ENCODE data around the gene HPSE2. TPM values are rescaled to one million over a fixed set of nuclear protein-coding genes. Genes with fewer than 3 reads are reported as not detected.

Gene HPSE2
- total RNA-seq, 1 experiment from 2014 or later: 0.05 TPM

GRCh38 chr10:99207340-99207739 is 28.3 kb downstream of the HPSE2 start:
- H3K9ac ChIP-seq (ENCODE audit: low read length): no peak overlapping the region
- H3K4me2 ChIP-seq (ENCODE audit: low read length): no peak overlapping the region
- no peak overlapping the region for H3K27ac ChIP-seq (ENCODE audit: low read depth, low read length)
- H3K27me3 ChIP-seq (ENCODE audit: insufficient read depth, low read length): peaks cover 4% of the 10 kb centered on the region; the same call in 1 of the 2 replicates
- DNase-seq (ENCODE audit: low read depth, low spot score) (no peak), ATAC-seq (no peak)
- intact Hi-C loops (cut with micrococcal nuclease): no loop called here
- no peak overlapping the region for H2AFZ ChIP-seq (ENCODE audit: low read depth, low read length, poor library complexity, severe bottlenecking)
- no peaks in the 10 kb centered on the region for H3K4me1 ChIP-seq (ENCODE audit: control insufficient read depth in 1 of 2, insufficient read depth in 2 of 2, low read length in 2 of 2)
- no peak overlapping the region for H3K4me3 ChIP-seq (replicated peaks in 1 of 2; ENCODE audit: low read depth in 1 of 2, low read length in 2 of 2)
- no peaks in the 10 kb centered on the region for H4K20me1 ChIP-seq (ENCODE audit: insufficient read depth)
- H3K9me3 ChIP-seq (ENCODE audit: control insufficient read depth in 1 of 2, insufficient read depth in 1 of 2, low read depth in 1 of 2, low read length in 2 of 2): no peaks in the 10 kb centered on the region
- CTCF ChIA-PET: no interaction called here
- RAD21 ChIA-PET (ENCODE audit: low non-redundant PET in 1 of 2, low total read pairs in 2 of 2, uncharacterized antibody in 2 of 2, unreplicated experiment in 2 of 2): no interaction called here
- TF ChIP-seq, protein P1, sequence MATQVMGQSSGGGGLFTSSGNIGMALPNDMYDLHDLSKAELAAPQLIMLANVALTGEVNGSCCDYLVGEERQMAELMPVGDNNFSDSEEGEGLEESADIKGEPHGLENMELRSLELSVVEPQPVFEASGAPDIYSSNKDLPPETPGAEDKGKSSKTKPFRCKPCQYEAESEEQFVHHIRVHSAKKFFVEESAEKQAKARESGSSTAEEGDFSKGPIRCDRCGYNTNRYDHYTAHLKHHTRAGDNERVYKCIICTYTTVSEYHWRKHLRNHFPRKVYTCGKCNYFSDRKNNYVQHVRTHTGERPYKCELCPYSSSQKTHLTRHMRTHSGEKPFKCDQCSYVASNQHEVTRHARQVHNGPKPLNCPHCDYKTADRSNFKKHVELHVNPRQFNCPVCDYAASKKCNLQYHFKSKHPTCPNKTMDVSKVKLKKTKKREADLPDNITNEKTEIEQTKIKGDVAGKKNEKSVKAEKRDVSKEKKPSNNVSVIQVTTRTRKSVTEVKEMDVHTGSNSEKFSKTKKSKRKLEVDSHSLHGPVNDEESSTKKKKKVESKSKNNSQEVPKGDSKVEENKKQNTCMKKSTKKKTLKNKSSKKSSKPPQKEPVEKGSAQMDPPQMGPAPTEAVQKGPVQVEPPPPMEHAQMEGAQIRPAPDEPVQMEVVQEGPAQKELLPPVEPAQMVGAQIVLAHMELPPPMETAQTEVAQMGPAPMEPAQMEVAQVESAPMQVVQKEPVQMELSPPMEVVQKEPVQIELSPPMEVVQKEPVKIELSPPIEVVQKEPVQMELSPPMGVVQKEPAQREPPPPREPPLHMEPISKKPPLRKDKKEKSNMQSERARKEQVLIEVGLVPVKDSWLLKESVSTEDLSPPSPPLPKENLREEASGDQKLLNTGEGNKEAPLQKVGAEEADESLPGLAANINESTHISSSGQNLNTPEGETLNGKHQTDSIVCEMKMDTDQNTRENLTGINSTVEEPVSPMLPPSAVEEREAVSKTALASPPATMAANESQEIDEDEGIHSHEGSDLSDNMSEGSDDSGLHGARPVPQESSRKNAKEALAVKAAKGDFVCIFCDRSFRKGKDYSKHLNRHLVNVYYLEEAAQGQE (IDR thresholded peaks at IDR 0.05; ENCODE audit: low read depth): no peak
- TF ChIP-seq JUND (IDR thresholded peaks at IDR 0.05): no peak
- no peak for TF ChIP-seq YY1 (IDR thresholded peaks at IDR 0.05; ENCODE audit: extremely low read depth, insufficient replicate concordance, low read depth, low read length)
- TF ChIP-seq CEBPB (IDR thresholded peaks at IDR 0.05; ENCODE audit: low read depth): no peak
- TF ChIP-seq ZFX (IDR thresholded peaks at IDR 0.05): no peak
- TF ChIP-seq SIN3A (IDR thresholded peaks at IDR 0.05; ENCODE audit: low read depth): no peak
- no TSS peak for BruUV-seq (replicated peaks)
- no peaks in the 10 kb centered on the region for H3K79me2 ChIP-seq (ENCODE audit: insufficient read depth, low read length)
- POLR2A ChIA-PET: no interaction called here
- H3K36me3 ChIP-seq (ENCODE audit: control insufficient read depth in 1 of 2, insufficient read depth in 2 of 2, low read length in 2 of 2): no peaks in the 10 kb centered on the region
- H3K9me2 ChIP-seq (ENCODE audit: insufficient read depth): 0 out of 2 replicates have a peak, but pooled peaks cover 3% of the 10 kb centered on the region

DNA sequence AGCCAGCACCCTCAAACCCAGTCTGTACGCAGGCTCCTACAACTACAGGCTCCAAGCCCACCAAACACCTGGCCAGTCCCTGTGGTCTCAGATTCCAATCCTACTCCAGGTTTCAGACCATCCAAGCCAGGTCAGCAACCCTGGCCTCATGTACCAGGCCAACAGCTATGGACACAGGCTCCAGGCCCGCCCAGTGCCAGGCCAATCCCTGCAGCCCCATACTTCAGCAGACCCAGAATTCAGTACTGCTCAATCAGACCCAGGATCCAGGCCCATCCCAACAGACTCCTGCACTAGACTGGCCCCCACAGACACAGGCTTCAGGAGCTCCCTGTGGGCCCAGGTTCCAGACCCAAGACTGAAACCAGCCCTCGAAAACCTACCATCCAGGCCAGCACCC is 32.3 kb downstream of the HPSE2 start:
- no peak overlapping the region for H3K9ac ChIP-seq (ENCODE audit: low read length)
- H3K27ac ChIP-seq (ENCODE audit: low read depth, low read length): no peak overlapping the region
- ChIA-PET POLR2A (no interaction called here), RAD21 (ENCODE audit: low non-redundant PET in 1 of 2, low total read pairs in 2 of 2, uncharacterized antibody in 2 of 2, unreplicated experiment in 2 of 2) (no interaction called here), CTCF (no interaction called here)
- H3K9me2 ChIP-seq (ENCODE audit: insufficient read depth): no peaks in the 10 kb centered on the region
- no peak overlapping the region for H3K4me2 ChIP-seq (ENCODE audit: low read length)
- intact Hi-C loops (cut with micrococcal nuclease): no loop called here
- H2AFZ ChIP-seq (ENCODE audit: low read depth, low read length, poor library complexity, severe bottlenecking): no peak overlapping the region
- no peak for ATAC-seq
- no peaks in the 10 kb centered on the region for H3K4me1 ChIP-seq (ENCODE audit: control insufficient read depth in 1 of 2, insufficient read depth in 2 of 2, low read length in 2 of 2)
- no TSS peak for BruUV-seq (replicated peaks)
- no peaks in the 10 kb centered on the region for H3K79me2 ChIP-seq (ENCODE audit: insufficient read depth, low read length)
- H3K36me3 ChIP-seq (ENCODE audit: control insufficient read depth in 1 of 2, insufficient read depth in 2 of 2, low read length in 2 of 2): no peaks in the 10 kb centered on the region
- H3K4me3 ChIP-seq (replicated peaks in 1 of 2; ENCODE audit: low read depth in 1 of 2, low read length in 2 of 2): no peak overlapping the region
- no peak for DNase-seq (ENCODE audit: low read depth, low spot score)
- peaks cover 10% of the 10 kb centered on the region; the same call in 1 of the 2 replicates for H3K27me3 ChIP-seq (ENCODE audit: insufficient read depth, low read length)
- H3K9me3 ChIP-seq (ENCODE audit: control insufficient read depth in 1 of 2, insufficient read depth in 1 of 2, low read depth in 1 of 2, low read length in 2 of 2): no peaks in the 10 kb centered on the region
- H4K20me1 ChIP-seq (ENCODE audit: insufficient read depth): no peaks in the 10 kb centered on the region
- TF ChIP-seq, protein P2, sequence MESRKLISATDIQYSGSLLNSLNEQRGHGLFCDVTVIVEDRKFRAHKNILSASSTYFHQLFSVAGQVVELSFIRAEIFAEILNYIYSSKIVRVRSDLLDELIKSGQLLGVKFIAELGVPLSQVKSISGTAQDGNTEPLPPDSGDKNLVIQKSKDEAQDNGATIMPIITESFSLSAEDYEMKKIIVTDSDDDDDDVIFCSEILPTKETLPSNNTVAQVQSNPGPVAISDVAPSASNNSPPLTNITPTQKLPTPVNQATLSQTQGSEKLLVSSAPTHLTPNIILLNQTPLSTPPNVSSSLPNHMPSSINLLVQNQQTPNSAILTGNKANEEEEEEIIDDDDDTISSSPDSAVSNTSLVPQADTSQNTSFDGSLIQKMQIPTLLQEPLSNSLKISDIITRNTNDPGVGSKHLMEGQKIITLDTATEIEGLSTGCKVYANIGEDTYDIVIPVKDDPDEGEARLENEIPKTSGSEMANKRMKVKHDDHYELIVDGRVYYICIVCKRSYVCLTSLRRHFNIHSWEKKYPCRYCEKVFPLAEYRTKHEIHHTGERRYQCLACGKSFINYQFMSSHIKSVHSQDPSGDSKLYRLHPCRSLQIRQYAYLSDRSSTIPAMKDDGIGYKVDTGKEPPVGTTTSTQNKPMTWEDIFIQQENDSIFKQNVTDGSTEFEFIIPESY (IDR thresholded peaks at IDR 0.05; ENCODE audit: extremely low read depth, insufficient replicate concordance, low read length): no peak
- TF ChIP-seq JUND (IDR thresholded peaks at IDR 0.05): no peak
- TF ChIP-seq POLR2A (IDR thresholded peaks at IDR 0.05; ENCODE audit: borderline replicate concordance, extremely low read depth, insufficient read depth, insufficient read length): no peak
- TF ChIP-seq POLR2AphosphoS5 (IDR thresholded peaks at IDR 0.05; ENCODE audit: low read depth, low read length): no peak
- TF ChIP-seq EZH2 (IDR thresholded peaks at IDR 0.05): no peak
- TF ChIP-seq RAD21 (IDR thresholded peaks at IDR 0.05; ENCODE audit: low read depth): no peak
- TF ChIP-seq EZH2phosphoT487 (IDR thresholded peaks at IDR 0.05; ENCODE audit: borderline replicate concordance): no peak
- no peak for TF ChIP-seq ZFX (IDR thresholded peaks at IDR 0.05)
- TF ChIP-seq YY1 (IDR thresholded peaks at IDR 0.05; ENCODE audit: extremely low read depth, insufficient replicate concordance, low read depth, low read length): no peak
- TF ChIP-seq ZNF274 (IDR thresholded peaks at IDR 0.05; ENCODE audit: low read depth, low read length): no peak
- TF ChIP-seq, protein P3, sequence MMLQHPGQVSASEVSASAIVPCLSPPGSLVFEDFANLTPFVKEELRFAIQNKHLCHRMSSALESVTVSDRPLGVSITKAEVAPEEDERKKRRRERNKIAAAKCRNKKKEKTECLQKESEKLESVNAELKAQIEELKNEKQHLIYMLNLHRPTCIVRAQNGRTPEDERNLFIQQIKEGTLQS (IDR thresholded peaks at IDR 0.05): no peak

Measured in HCT116 (cell line).